ENCODE results near the gene C12orf60.

The C12orf60 gene

GRCh38 chr12:14803830-14804160 lies 325 bp downstream of the C12orf60 start (continued):
- TF ChIP-seq ZNF660 (tag by site-specific recombination; IDR thresholded peaks at IDR 0.05), result peak; percentile 59; the same call in 1 of the 2 replicates
- no peak for TF ChIP-seq ZBTB20 (tag by site-specific recombination; IDR thresholded peaks at IDR 0.05)
- TF ChIP-seq ZNF248 (tag by site-specific recombination; IDR thresholded peaks at IDR 0.05), result no peak

- Histone ChIP-seq H3K4me1 (ENCODE audit: control insufficient read depth, insufficient read depth, low read length) (no peaks in the 10 kb centered on the region; the same call in 1 of the 2 replicates), H3K4me3 (ENCODE audit: low read depth, low read length) (no peak overlapping the region), H3K36me3 (ENCODE audit: control insufficient read depth in 2 of 2, insufficient read depth in 1 of 2, low read length in 2 of 2) (no peaks in the 10 kb centered on the region), H3K9me3 (ENCODE audit: control insufficient read depth, insufficient read depth, low read depth, low read length) (no peaks in the 10 kb centered on the region), H3K27ac (ENCODE audit: extremely low read depth, low read depth, low read length) (no peak overlapping the region)
- ChIA-PET POLR2A (no interaction called here), CTCF (interaction anchor here (0.6 to 2.7 kb wide), 13 partner anchors 11 to 413 kb away, joined by 3 to 10 read pairs (median 3); no protein-coding TSS in a partner anchor)
- no peak for TF ChIP-seq ZNF561 (tag by site-specific recombination; IDR thresholded peaks at IDR 0.05; ENCODE audit: borderline replicate concordance)
These were observed 6.9 kb downstream of the C12orf60 start for GRCh38 chr12:14810167-14810952.

- ChIA-PET CTCF (interaction anchor here (0.6 to 2.7 kb wide), 16 partner anchors 11 to 413 kb away, joined by 3 to 10 read pairs (median 3); no protein-coding TSS in a partner anchor), POLR2A (no interaction called here)
- Histone ChIP-seq H3K27ac (ENCODE audit: extremely low read depth, low read depth, low read length) (no peak overlapping the region), H3K9me3 (ENCODE audit: control insufficient read depth, insufficient read depth, low read depth, low read length) (no peaks in the 10 kb centered on the region), H3K4me3 (ENCODE audit: low read depth, low read length) (no peak overlapping the region), H3K4me1 (ENCODE audit: control insufficient read depth, insufficient read depth, low read length) (no peaks in the 10 kb centered on the region), H3K36me3 (ENCODE audit: control insufficient read depth in 2 of 2, insufficient read depth in 1 of 2, low read length in 2 of 2) (no peaks in the 10 kb centered on the region)
- TF ChIP-seq ZFP41 (tag by site-specific recombination; IDR thresholded peaks at IDR 0.05; ENCODE audit: borderline replicate concordance) (no peak), ZNF654 (tag by site-specific recombination; IDR thresholded peaks at IDR 0.05; ENCODE audit: low read depth) (peak; percentile 25), TCF7L2 (IDR thresholded peaks at IDR 0.05; ENCODE audit: borderline replicate concordance, low read depth, low read length) (no peak)
These were observed 7.5 kb downstream of the C12orf60 start for GRCh38 chr12:14810953-14811483.

GRCh38 chr12:14811486-14811885 lies 8.0 kb downstream of the C12orf60 start:
- no peak overlapping the region for H3K27ac ChIP-seq (ENCODE audit: extremely low read depth, low read depth, low read length)
- no peaks in the 10 kb centered on the region for H3K4me1 ChIP-seq (ENCODE audit: control insufficient read depth, insufficient read depth, low read length)
- H3K4me3 ChIP-seq (ENCODE audit: low read depth, low read length), result no peak overlapping the region
- no peaks in the 10 kb centered on the region for H3K9me3 ChIP-seq (ENCODE audit: control insufficient read depth, insufficient read depth, low read depth, low read length)
- ChIA-PET CTCF (interaction anchor here (0.6 to 2.7 kb wide), 14 partner anchors 10 to 412 kb away, joined by 3 to 10 read pairs (median 4); no protein-coding TSS in a partner anchor), POLR2A (no interaction called here)
- TF ChIP-seq ZNF747 (tag by site-specific recombination; IDR thresholded peaks at IDR 0.05), result no peak
- TF ChIP-seq ZNF530 (tag by site-specific recombination; IDR thresholded peaks at IDR 0.05; ENCODE audit: low read depth), result no peak
- TF ChIP-seq ATF2 (tag by site-specific recombination; IDR thresholded peaks at IDR 0.05; ENCODE audit: low read depth), result peak; percentile 77
- no peaks in the 10 kb centered on the region for H3K36me3 ChIP-seq (ENCODE audit: control insufficient read depth in 2 of 2, insufficient read depth in 1 of 2, low read length in 2 of 2)

GRCh38 chr12:14814014-14814413 lies 10.5 kb downstream of the C12orf60 start, which contains the start of gene SMCO3:
SMCO3 (minus strand) TSS chr12:14814182; CDS start chr12:14806680, 7,502 bp downstream.
- no peak for TF ChIP-seq MZF1 (tag by site-specific recombination; IDR thresholded peaks at IDR 0.05; ENCODE audit: borderline replicate concordance)
- TF ChIP-seq ZNF473 (tag by site-specific recombination; IDR thresholded peaks at IDR 0.05), result no peak
- TF ChIP-seq GLI2 (tag by site-specific recombination; IDR thresholded peaks at IDR 0.05; ENCODE audit: borderline replicate concordance, low read depth), result no peak
- TF ChIP-seq SALL2 (tag by site-specific recombination; IDR thresholded peaks at IDR 0.05; ENCODE audit: borderline replicate concordance), result no peak
- no peak for TF ChIP-seq ZNF292 (tag by site-specific recombination; IDR thresholded peaks at IDR 0.05; ENCODE audit: borderline replicate concordance, low read depth)
- TF ChIP-seq ZNF837 (tag by site-specific recombination; IDR thresholded peaks at IDR 0.05), result no peak
- no peak for TF ChIP-seq ZNF169 (tag by site-specific recombination; IDR thresholded peaks at IDR 0.05)
- ChIA-PET POLR2A (interaction anchor here (1.6 kb wide), 1 partner anchor 11 kb away, joined by 4 read pairs; the partner anchor contains the start of genes C12orf60 and WBP11), CTCF (interaction anchor here (1.2 kb wide), 2 partner anchors 9 to 44 kb away, joined by 3 read pairs; no protein-coding TSS in a partner anchor)
- H3K4me1 ChIP-seq (ENCODE audit: control insufficient read depth, insufficient read depth, low read length), result no peaks in the 10 kb centered on the region
- H3K27ac ChIP-seq (ENCODE audit: extremely low read depth, low read depth, low read length), result no peak within 1 kb of the TSS
- no peaks in the 10 kb centered on the region for H3K9me3 ChIP-seq (ENCODE audit: control insufficient read depth, insufficient read depth, low read depth, low read length)
- H3K36me3 ChIP-seq (ENCODE audit: control insufficient read depth in 2 of 2, insufficient read depth in 1 of 2, low read length in 2 of 2), result no peaks in the 10 kb centered on the region
- H3K4me3 ChIP-seq (ENCODE audit: low read depth, low read length), result no peak within 1 kb of the TSS
